ENCODE data around the gene FAM229A.
"Not testable (repeated sequence)": the region's sequence is repeated elsewhere in the genome, so short reads cannot be mapped to it uniquely, and the experiment has no call there.

Gene FAM229A, protein sequence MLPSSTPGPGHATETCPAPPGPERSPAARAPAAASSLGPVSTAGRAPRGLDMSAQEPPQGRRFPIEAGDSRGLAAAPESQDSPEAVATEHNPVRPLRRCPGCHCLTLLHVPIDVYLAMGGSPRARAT

GRCh38 chr1:32362474-32363313 is at the start of gene FAM229A, which contains the start of gene TSSK3:
TSS of gene FAM229A (minus strand) at chr1:32362485. CDS start at chr1:32362091, 394 bp downstream.
TSS of gene TSSK3 (plus strand) at chr1:32362539. CDS start at chr1:32362702, 163 bp downstream.
- DNase-seq (ENCODE audit: low read depth): no peak

DNA sequence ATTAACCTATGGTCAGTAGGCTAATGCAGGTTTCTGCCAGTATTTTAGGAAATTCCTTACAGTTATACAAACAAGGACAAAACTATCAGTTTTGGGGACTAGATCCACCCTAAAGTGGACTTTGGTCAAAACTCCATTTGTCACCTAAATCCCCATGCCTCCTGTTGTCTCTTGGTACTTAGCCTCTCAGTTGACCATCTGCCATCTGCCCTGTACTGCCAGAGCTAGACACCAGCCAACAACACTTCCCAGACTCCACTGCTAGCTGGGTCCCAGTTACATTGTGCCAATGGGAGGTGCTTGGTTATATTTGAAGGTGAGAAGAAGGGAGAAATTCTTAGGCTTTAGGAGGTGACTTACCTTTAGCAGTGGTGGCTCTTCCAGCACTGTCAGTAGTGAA is 49.0 kb upstream of the FAM229A start:
- no peak for DNase-seq (ENCODE audit: low read depth)

DNA sequence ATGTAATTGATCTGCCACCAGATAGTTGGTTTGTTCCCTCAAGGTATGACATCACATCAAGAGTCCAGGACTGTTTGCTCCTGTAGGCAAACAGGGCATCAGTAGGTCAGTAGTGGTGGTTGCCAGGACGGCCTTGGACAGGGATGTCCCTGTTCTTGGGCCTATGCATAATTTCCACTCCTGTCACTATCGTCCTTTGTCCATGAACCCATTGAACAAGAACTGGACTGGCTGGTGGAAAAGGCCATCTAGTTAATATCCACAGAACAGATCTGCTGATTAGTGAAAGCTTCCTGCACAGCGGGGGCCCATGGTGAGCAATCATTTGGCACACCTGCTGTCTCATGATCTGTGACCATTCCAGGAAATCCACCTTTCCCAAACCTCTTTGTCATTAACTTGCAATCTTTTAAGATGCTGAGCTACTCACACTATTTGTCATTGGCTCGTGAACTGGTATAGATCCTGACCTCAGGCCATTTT is 44.4 kb upstream of the FAM229A start:
- DNase-seq (ENCODE audit: low read depth): no peak

DNA sequence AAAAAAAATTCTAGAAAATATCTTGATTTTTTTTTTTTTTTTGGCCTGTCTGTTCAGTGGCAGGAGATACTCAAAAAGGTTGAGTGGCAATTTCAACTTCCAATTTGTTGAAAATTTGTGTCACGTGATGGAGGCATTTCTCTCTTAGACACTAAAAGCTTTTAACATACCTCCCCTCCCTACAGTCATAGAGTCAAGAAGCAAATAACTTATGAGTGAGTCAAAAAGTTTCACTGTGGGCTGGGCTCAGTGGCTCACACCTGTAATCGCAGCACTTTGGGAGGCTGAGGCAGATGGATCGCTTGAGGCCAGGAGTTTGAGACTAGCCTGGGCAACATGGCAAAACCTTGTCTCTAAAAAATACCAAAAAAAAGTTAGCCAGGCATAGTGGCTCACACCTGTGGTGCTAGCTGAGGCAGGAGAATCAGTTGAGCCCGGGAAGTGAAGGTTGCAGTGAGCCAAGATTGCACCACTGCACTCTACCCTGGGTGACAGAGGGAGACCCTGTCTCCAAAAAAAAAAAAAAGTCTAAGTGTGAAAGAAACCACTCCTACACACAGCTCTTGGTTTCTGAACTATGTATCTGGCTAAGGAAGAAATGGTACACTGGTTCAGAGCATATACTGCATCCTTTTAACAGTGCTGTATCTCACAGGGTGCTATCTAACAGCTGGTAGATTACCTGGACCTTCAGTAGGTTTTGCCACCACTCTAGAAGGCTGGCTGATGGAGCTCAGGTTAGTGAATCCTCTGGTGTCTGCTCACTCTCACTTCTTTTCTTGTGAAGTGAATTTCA is 43.6 kb upstream of the FAM229A start:
- no peak for DNase-seq (ENCODE audit: low read depth)

DNA sequence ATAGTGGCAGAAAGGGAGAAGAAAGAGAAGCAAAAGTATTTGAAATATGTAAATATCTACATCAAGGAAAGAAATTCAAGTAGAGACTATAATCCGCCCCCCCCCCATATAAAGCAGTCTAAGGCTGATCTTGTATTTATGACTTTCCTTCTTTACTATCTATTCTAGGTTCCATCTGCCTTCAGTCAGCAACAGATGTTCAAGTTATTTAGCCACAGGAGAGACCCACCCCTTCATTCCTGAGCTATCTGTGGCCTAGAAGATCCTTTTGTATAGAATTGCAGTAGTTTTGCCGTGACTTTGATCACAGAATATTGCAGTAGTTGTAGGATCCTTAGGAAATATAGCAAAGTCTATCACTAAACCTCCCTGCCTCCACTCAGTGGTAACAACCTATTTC is 42.7 kb upstream of the FAM229A start:
- no peak for DNase-seq (ENCODE audit: low read depth)

GRCh38 chr1:32400876-32401631 is 38.8 kb upstream of the FAM229A start:
- DNase-seq (ENCODE audit: low read depth): peak; percentile 43

DNA sequence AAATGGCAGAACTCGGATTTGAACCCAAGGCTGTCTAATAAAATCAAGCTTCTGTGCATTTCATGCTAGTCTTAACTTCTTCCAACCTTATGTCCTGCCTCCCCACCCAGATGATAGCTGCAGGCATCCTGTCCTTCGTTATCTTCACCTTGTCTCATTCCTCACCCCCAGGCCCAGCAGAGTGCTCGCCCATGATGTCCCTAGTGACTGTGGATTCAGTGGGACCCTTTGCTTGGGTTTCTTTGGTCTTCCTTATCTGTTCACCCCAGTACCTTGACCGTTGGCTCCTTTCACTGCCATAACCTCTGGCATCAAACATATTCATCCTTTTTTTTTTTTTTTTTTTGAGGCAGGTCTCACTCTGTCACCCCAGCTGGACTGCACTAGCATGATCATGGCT is 37.6 kb upstream of the FAM229A start:
- no peak for DNase-seq (ENCODE audit: low read depth)

GRCh38 chr1:32398401-32398800 is 36.1 kb upstream of the FAM229A start:
- DNase-seq (ENCODE audit: low read depth): no peak

GRCh38 chr1:32396524-32396923 is 34.2 kb upstream of the FAM229A start:
- DNase-seq (ENCODE audit: low read depth): not testable (repeated sequence)

GRCh38 chr1:32394890-32395432 is 32.7 kb upstream of the FAM229A start:
- no peak for DNase-seq (ENCODE audit: low read depth)

GRCh38 chr1:32394141-32394889 is 32.0 kb upstream of the FAM229A start, which contains the start of gene BSDC1:
TSS of gene BSDC1 (minus strand) at chr1:32394441. CDS start at chr1:32394414, 27 bp downstream.
- DNase-seq (ENCODE audit: low read depth): peak; percentile 99

- DNase-seq (ENCODE audit: low read depth): no peak
These were observed 31.5 kb upstream of the FAM229A start for GRCh38 chr1:32393832-32394140.

- no peak for DNase-seq (ENCODE audit: low read depth)
These were observed 30.9 kb upstream of the FAM229A start for GRCh38 chr1:32393136-32393535.

- no peak for DNase-seq (ENCODE audit: low read depth)
These were observed 30.0 kb upstream of the FAM229A start for GRCh38 chr1:32392325-32392724.

DNA sequence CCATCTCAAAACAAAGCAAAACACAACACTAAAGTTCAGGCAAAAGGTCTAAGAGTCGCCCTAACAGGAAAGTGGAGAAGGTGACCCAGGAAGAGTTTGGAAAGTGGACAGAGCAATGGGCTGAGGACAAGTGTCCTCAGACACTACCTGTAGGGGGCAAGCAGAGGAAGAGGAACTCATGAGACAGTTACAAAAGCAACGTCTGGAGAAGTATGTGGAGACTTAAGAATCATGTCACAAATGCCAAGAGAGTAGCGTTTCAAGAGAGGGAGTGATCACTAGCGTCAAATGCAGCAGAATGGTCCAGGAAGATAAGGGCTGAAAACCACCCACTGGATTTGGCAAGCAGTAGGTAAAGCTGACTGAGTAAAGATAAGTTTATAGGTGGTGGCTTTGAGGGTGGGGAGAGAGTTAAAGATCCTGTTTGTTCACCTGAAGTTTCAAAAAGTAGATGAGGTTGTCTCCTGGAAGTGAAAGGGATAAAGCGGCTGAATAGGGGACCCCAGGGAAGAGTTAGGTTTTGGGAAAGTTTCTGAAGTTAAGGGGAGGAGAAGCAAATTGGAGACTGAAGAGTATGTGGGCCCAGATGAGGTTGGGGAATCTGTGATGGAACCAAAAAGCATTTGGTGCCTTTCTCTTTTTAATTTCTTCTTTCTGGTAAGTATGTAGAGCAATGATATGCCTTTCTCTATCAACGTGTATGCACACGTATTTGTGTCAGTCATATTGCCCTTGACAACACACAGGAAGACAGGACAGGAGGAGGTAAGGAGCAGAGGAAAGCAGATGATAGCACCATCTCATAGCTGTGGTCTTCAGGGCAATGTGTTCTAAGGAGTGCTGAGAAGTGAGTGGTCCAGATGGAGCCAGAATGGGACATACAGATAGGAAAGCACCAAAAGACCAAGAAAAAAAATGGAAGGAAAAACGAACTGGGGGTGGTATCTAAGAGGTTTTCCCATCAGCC is 28.9 kb upstream of the FAM229A start:
- DNase-seq (ENCODE audit: low read depth): no peak

- DNase-seq (ENCODE audit: low read depth): no peak
These were observed 26.4 kb upstream of the FAM229A start for GRCh38 chr1:32388641-32389040.

- no peak for DNase-seq (ENCODE audit: low read depth)
These were observed 24.5 kb upstream of the FAM229A start for GRCh38 chr1:32386676-32387392.

GRCh38 chr1:32380057-32380456 is 17.8 kb upstream of the FAM229A start:
- DNase-seq (ENCODE audit: low read depth): no peak
